Esophagus squamous epithelium (tissue), 5 donors: ENCODE measurements around the gene MLH3. TPM values are rescaled to one million over a fixed set of nuclear protein-coding genes. Genes with fewer than 3 reads are reported as not detected.

Experiments used
- DNase-seq: peaks from one replicate; lab custom pipeline; 2025; lab: John Stamatoyannopoulos, UW
- H3K27ac ChIP-seq, 4 donors: fragments of 200-600 bp; sonication (generic); one replicate each; pipeline ENCODE4 v1.5.1; 2016 to 2019; ENCODE audit warnings: mild to moderate bottlenecking in 1 of 4
- H3K27me3 ChIP-seq, 4 donors: fragments of 200-600 bp; sonication (generic); 1 replicate in 3 of 4; 2 replicates in 1 of 4; pipeline versions ENCODE4 v1.5.1 to v1.6.0; 2017 to 2021; ENCODE audit warnings: antibody characterized with exemption in 1 of 4
- H3K36me3 ChIP-seq, 3 donors: fragments of 200-600 bp; sonication (generic); one replicate each; pipeline ENCODE4 v1.5.1; 2016 to 2019
- H3K4me1 ChIP-seq, 3 donors: fragments of 200-600 bp; sonication (generic); one replicate each; pipeline ENCODE4 v1.5.1; 2017 to 2019
- H3K4me3 ChIP-seq, 4 donors: fragments of 200-600 bp; sonication (generic); 1 replicate in 3 of 4; 2 replicates in 1 of 4; pipeline ENCODE4 v1.5.1; 2016 to 2019; ENCODE audit warnings: mild to moderate bottlenecking in 2 of 4, moderate library complexity in 1 of 4
- H3K9me3 ChIP-seq, 3 donors: fragments of 200-600 bp; sonication (generic); one replicate each; pipeline ENCODE4 v1.5.1; 2016 to 2019
- POLR2A ChIP-seq, 4 donors: fragments of 450-650 bp; IDR thresholded peaks; one replicate each; pipeline ENCODE4 v1.6.1; 2017; ENCODE audit warnings: antibody characterized with exemption in 4 of 4, mild to moderate bottlenecking in 4 of 4, moderate library complexity in 3 of 4
- WGBS, 2 donors: methylation state at CpG; one replicate each; pipeline ENCODE4 v1.1.5; 2018; 5-methylcytosine and 5-hydroxymethylcytosine counted together
- intact Hi-C: fragments of 100-400 bp; cut with DNase I; formaldehyde crosslinking; loops from one replicate; pipeline ENCODE4 v1.15.0; 2022
- total RNA-seq, 4 donors: library from RNA; depleted of rRNA; stranded (reverse); fragments of >200 nt; gene quantifications; one replicate each; pipeline ENCODE4 v1.1.0, GENCODE V29; 2016
- TF ChIP-seq, protein P1 (sequence below), 6 experiments: fragments of 450-650 bp in 4 of 6; fragments of 200-600 bp in 2 of 6; sonication (generic) in 2 of 6; IDR thresholded peaks; one replicate each; pipeline ENCODE4 v1.5.1; 2016 to 2019; ENCODE audit warnings: antibody characterized with exemption in 6 of 6, mild to moderate bottlenecking in 4 of 6, moderate library complexity in 4 of 6
- donor health status: DM: yes; HTN: yes; CAD: no.

The MLH3 gene
- total RNA-seq, 4 donors from 2014 or later, result 8.4 to 39.7 (median 11.0) TPM

DNA sequence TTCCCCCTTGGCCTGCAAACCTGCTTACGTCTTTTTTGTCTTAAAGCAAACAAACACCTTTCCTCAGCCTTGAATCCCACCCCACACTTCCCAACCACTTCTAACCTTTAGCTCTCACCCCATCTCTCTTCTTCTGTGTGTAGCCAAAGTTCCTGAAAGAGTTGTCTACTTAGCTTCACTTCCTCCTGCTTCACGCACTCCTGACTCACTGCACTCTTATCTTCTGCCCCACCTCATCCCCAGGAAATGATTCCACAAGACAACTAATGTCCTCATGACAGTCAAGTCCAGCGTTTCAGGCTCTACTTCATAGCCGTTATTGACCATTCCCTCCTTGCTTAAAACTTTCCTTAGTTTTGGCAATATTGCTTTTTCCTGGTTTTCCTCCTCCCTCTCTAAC lies 26.2 kb downstream of the MLH3 start:
- intact Hi-C loops, result no loop called here
- peak overlapping the region in 1 of 4 donors; percentile 5 for H3K27ac ChIP-seq

DNA sequence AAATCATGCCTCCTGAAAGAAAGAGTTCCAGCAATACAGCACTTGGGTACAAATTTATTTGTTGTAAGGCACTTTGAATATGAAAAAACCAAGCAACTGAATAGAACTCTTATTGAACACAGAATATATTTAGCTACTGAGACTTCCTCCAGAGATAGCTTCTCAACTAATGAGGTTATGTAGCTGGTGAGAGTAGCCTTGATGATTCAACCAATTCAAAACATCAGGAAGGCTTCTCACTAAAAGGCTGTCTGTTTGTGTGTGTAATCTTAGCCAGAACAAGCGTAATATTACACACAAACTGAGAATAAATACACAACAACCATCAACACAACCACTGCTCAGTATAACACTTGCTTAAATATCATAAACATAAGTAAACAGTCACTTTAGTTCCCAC lies 28.2 kb downstream of the MLH3 start:
- Histone ChIP-seq H3K4me1 (peaks cover 0 to 19% (median 3%) of the 10 kb centered on the region in 3 donors), H3K27ac (peak overlapping the region in 2 of 4 donors; percentile 5 to 10), H3K27me3 (no peaks in the 10 kb centered on the region), H3K36me3 (peaks cover 0 to 95% (median 9%) of the 10 kb centered on the region in 3 donors), H3K9me3 (no peaks in the 10 kb centered on the region), H3K4me3 (no peak overlapping the region)
- intact Hi-C loops, result no loop called here
- TF ChIP-seq, protein P1, sequence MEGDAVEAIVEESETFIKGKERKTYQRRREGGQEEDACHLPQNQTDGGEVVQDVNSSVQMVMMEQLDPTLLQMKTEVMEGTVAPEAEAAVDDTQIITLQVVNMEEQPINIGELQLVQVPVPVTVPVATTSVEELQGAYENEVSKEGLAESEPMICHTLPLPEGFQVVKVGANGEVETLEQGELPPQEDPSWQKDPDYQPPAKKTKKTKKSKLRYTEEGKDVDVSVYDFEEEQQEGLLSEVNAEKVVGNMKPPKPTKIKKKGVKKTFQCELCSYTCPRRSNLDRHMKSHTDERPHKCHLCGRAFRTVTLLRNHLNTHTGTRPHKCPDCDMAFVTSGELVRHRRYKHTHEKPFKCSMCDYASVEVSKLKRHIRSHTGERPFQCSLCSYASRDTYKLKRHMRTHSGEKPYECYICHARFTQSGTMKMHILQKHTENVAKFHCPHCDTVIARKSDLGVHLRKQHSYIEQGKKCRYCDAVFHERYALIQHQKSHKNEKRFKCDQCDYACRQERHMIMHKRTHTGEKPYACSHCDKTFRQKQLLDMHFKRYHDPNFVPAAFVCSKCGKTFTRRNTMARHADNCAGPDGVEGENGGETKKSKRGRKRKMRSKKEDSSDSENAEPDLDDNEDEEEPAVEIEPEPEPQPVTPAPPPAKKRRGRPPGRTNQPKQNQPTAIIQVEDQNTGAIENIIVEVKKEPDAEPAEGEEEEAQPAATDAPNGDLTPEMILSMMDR (IDR thresholded peaks at IDR 0.05), result no peak
- TF ChIP-seq POLR2A (IDR thresholded peaks at IDR 0.05), result no peak
- 64 to 70% methylated on average over 1 of the region's 1 CpG for WGBS, 2 donors
- DNase-seq, result no peak

More for the DNA sequence above, 26.2 kb downstream of the MLH3 start:
- no peak for TF ChIP-seq POLR2A (IDR thresholded peaks at IDR 0.05)
- TF ChIP-seq, protein P1 (IDR thresholded peaks at IDR 0.05), result no peak
- Histone ChIP-seq H3K4me3 (no peak overlapping the region), H3K9me3 (no peaks in the 10 kb centered on the region), H3K36me3 (peaks cover 0 to 97% (median 5%) of the 10 kb centered on the region in 3 donors), H3K27me3 (no peaks in the 10 kb centered on the region), H3K4me1 (peaks cover 0 to 4% (median 0%) of the 10 kb centered on the region in 3 donors)
- 71 to 72% methylated on average over 4 of the region's 4 CpGs for WGBS, 2 donors
- no peak for DNase-seq

DNA sequence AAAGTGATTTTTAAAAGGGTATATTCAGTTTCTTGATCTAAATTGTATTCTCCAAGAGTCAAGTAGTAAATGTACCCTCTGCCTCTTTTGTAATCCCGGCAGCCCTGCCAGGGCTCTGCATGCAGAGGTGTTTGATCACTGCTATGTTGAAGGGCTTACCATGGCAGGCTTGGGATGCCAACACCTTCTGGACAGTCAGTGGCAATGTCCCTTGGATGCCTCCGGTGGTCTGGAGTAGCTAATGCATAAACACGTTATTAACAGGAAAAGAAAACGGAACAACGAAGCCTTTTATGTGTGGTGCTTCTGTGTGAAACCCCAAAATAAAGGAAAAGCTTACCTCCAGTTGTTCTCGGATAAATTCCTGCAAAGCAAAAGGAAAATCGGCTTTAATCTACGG lies 28.6 kb downstream of the MLH3 start:
- Histone ChIP-seq H3K9me3 (no peaks in the 10 kb centered on the region), H3K36me3 (peaks cover 0 to 96% (median 9%) of the 10 kb centered on the region in 3 donors)

DNA sequence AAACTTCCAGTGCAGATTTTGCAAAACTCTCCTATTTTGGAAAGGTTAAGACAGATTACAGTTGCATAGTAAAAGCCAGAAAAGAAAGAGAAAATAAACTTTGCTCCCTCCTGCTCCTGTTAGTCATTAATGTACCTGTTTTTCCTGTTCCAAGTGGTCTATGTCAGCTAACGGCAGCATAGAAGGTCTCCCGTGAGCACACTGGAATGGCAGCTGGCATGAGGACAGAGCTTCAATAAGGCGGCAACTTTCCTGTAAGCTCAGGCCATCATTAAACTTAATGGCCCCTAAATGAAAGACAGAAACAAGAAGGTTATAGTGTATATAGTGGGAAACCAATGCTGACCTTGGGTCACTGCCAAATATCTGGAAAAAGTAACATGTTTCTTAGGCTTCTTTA lies 32.6 kb downstream of the MLH3 start:
- H3K27ac ChIP-seq, result peak overlapping the region in 3 of 4 donors; percentile 13 to 67 (median 61)
- H3K4me1 ChIP-seq, result peaks cover 0 to 21% (median 3%) of the 10 kb centered on the region in 3 donors
- H3K36me3 ChIP-seq, result peaks cover 9 to 97% (median 21%) of the 10 kb centered on the region in 3 donors
- intact Hi-C loops, result no loop called here
- DNase-seq, result no peak
- no peak for TF ChIP-seq POLR2A (IDR thresholded peaks at IDR 0.05)
- TF ChIP-seq, protein P1 (IDR thresholded peaks at IDR 0.05), result no peak
- H3K9me3 ChIP-seq, result no peaks in the 10 kb centered on the region
- H3K4me3 ChIP-seq, result no peak overlapping the region
- no peaks in the 10 kb centered on the region for H3K27me3 ChIP-seq
- WGBS, 2 donors, result 38 to 53% methylated on average over 3 of the region's 3 CpGs

More for the DNA sequence above, 28.6 kb downstream of the MLH3 start:
- TF ChIP-seq, protein P1 (IDR thresholded peaks at IDR 0.05), result peak in 3 of 6 experiments; percentile 18 to 42 (median 25)
- TF ChIP-seq POLR2A (IDR thresholded peaks at IDR 0.05), result no peak
- 56 to 78% methylated on average over 8 of the region's 8 CpGs for WGBS, 2 donors
- peaks cover 0 to 24% (median 3%) of the 10 kb centered on the region in 3 donors for H3K4me1 ChIP-seq
- peak overlapping the region in 1 of 4 donors; percentile 10 for H3K27ac ChIP-seq
- no peak overlapping the region for H3K4me3 ChIP-seq
- DNase-seq, result no peak
- intact Hi-C loops, result no loop called here
- no peaks in the 10 kb centered on the region for H3K27me3 ChIP-seq

DNA sequence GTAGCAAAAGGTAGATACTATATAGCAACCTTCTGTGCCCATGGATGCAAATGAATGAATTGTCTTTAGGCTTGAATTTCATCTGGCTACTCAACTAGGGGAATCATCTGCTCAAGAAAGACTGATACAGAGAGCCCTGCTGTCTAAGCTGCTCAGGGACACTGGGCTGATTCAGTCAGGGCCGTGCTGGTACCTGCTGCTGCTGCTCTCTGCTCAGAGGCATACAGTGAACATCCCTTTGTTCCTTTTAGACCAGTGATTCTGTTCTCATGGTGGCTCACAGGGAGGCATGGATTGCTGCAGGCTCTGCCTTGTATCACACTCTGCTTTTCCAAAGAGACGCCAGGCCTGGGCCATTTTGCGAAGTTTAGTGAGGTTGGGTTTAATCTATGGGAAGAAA lies 34.5 kb downstream of the MLH3 start:
- Histone ChIP-seq H3K4me1 (peaks cover 0 to 24% (median 3%) of the 10 kb centered on the region in 3 donors), H3K27me3 (no peaks in the 10 kb centered on the region), H3K9me3 (no peaks in the 10 kb centered on the region), H3K4me3 (no peak overlapping the region), H3K36me3 (peaks cover 9 to 96% (median 16%) of the 10 kb centered on the region in 3 donors), H3K27ac (no peak overlapping the region)
- 88 to 91% methylated on average over 2 to 3 of the region's 3 CpGs for WGBS, 2 donors
- DNase-seq, result no peak
- TF ChIP-seq POLR2A (IDR thresholded peaks at IDR 0.05), result no peak
- TF ChIP-seq, protein P1 (IDR thresholded peaks at IDR 0.05), result no peak
- intact Hi-C loops, result no loop called here
